ENCODE results near the gene SLITRK2.

Gene SLITRK2

DNA sequence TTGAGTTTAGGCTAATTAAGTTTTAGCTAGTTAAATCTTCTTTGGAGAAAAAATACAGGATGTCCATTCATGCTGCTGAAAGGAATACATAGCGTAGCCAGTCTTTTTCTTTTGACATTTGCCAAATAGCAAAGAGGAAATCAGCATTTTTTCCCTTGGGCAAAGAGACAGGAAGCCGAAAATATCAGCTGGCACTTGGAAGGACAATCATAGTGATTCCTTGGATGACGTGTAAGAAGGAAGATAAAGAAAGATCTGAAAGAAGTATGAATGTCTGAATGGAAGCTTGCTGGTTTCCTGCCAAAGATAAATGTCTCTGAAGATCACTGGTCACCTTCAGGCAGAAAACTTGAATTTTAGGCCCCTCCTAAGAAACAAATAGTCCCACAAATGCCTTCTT, 44.2 kb downstream of the SLITRK2 start:
- no peak for DNase-seq

DNA sequence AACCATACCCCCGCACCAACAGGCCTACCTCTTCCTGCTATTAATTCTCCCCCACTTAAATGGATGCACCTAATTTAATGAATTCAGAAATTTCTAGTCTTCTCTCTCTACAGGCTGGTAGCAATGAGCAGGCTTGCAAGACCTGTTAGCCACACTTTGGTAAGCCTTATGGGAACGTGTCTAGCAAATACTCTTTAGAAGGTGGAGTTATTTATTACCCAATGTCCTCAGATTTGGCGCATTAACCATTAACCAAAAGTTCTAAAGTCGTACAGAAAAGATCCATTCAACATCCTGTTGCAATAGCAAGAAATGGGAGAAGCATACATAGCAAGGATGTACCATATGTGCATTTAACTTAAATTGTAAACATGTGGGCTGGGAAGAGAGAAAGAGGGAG, 47.5 kb downstream of the SLITRK2 start:
- DNase-seq: no peak
